RWPE2 (cell line): ENCODE data around the gene RAD9A.

ENCODE experiments used
- ATAC-seq: fragments of 200-7000 bp; cut with Tn5 transposase; 3 replicates; pipeline ENCODE4 v1.9.1; 2021; ENCODE audit warnings: low read depth
- DNase-seq: peaks from one replicate; pipeline ENCODE4 v3.0.0-alpha.2; 2020; ENCODE audit warnings: low spot score
- H3K27ac ChIP-seq: fragments of 450-650 bp; 2 replicates; pipeline ENCODE4 v1.5.1; 2017; ENCODE audit warnings: mild to moderate bottlenecking; ENCODE audit not compliant: poor library complexity, severe bottlenecking
- H3K27me3 ChIP-seq: fragments of 250-450 bp; sonication (Bioruptor Pico); 2 replicates; pipeline ENCODE4 v1.5.1; 2021; ENCODE audit warnings: mild to moderate bottlenecking, moderate library complexity; ENCODE audit not compliant: insufficient read depth, poor library complexity, severe bottlenecking
- H3K36me3 ChIP-seq: fragments of 250-450 bp; sonication (Bioruptor Pico); 2 replicates; pipeline ENCODE4 v1.5.1; 2020; ENCODE audit warnings: low read depth, mild to moderate bottlenecking, moderate library complexity
- H3K4me1 ChIP-seq: fragments of 250-450 bp; sonication (Bioruptor Pico); 2 replicates; pipeline ENCODE4 v1.5.1; 2021; ENCODE audit warnings: mild to moderate bottlenecking, moderate library complexity; ENCODE audit not compliant: insufficient read depth, poor library complexity, severe bottlenecking
- H3K4me3 ChIP-seq: fragments of 250-450 bp; sonication (Bioruptor Pico); 2 replicates; pipeline ENCODE4 v1.5.1; 2021; ENCODE audit warnings: mild to moderate bottlenecking, moderate library complexity; ENCODE audit not compliant: severe bottlenecking
- H3K9me3 ChIP-seq: fragments of 250-450 bp; sonication (Bioruptor Pico); 2 replicates; pipeline ENCODE4 v1.5.1; 2021; ENCODE audit warnings: mild to moderate bottlenecking, moderate library complexity; ENCODE audit not compliant: severe bottlenecking
- CTCF ChIP-seq: fragments of 450-650 bp; IDR thresholded peaks from one replicate; pipeline ENCODE4 v1.5.1; 2017; ENCODE audit warnings: mild to moderate bottlenecking, moderate library complexity; ENCODE audit not compliant: poor library complexity, severe bottlenecking

The RAD9A gene

GRCh38 chr11:67436459-67437081 is 44.8 kb downstream of the RAD9A start:
- ATAC-seq (peak; percentile 10; the same call in 1 of the 3 replicates), DNase-seq (no peak)
- no peak for TF ChIP-seq CTCF
- Histone ChIP-seq H3K4me3 (no peak overlapping the region), H3K27me3 (no peaks in the 10 kb centered on the region), H3K9me3 (no peaks in the 10 kb centered on the region), H3K27ac (no peak overlapping the region), H3K4me1 (no peaks in the 10 kb centered on the region), H3K36me3 (peaks cover 40% of the 10 kb centered on the region)

GRCh38 chr11:67437082-67437808 is 45.5 kb downstream of the RAD9A start, which contains the start of gene PTPRCAP:
Gene PTPRCAP (minus strand): TSS chr11:67437682. CDS start chr11:67437619, 63 bp downstream.
- H3K4me3 ChIP-seq: no peak within 1 kb of the TSS
- no peaks in the 10 kb centered on the region for H3K9me3 ChIP-seq
- H3K27me3 ChIP-seq: no peaks in the 10 kb centered on the region
- DNase-seq (no peak), ATAC-seq (no peak)
- no peak within 1 kb of the TSS for H3K27ac ChIP-seq
- H3K4me1 ChIP-seq: no peaks in the 10 kb centered on the region
- H3K36me3 ChIP-seq: peaks cover 39% of the 10 kb centered on the region
- no peak for TF ChIP-seq CTCF

- ATAC-seq (no peak), DNase-seq (no peak)
- TF ChIP-seq CTCF: no peak
- Histone ChIP-seq H3K4me3 (no peak overlapping the region), H3K27ac (no peak overlapping the region), H3K4me1 (no peaks in the 10 kb centered on the region), H3K9me3 (no peaks in the 10 kb centered on the region), H3K36me3 (peaks cover 33% of the 10 kb centered on the region), H3K27me3 (no peaks in the 10 kb centered on the region)
These were observed 46.0 kb downstream of the RAD9A start for GRCh38 chr11:67437809-67438157.

- Histone ChIP-seq H3K36me3 (peaks cover 28% of the 10 kb centered on the region), H3K27ac (no peak overlapping the region), H3K4me1 (no peaks in the 10 kb centered on the region), H3K9me3 (no peaks in the 10 kb centered on the region), H3K27me3 (no peaks in the 10 kb centered on the region), H3K4me3 (no peak overlapping the region)
- peak; percentile 68 for DNase-seq
- no peak for TF ChIP-seq CTCF
- no peak for ATAC-seq
These were observed 46.5 kb downstream of the RAD9A start for GRCh38 chr11:67438158-67438902.
